ENCODE results near the gene SLC17A1. TPM values are rescaled to one million over a fixed set of nuclear protein-coding genes. Genes with fewer than 3 reads are reported as not detected.

The SLC17A1 gene
- total RNA-seq, 1 donor from 2014 or later: not detected

DNA sequence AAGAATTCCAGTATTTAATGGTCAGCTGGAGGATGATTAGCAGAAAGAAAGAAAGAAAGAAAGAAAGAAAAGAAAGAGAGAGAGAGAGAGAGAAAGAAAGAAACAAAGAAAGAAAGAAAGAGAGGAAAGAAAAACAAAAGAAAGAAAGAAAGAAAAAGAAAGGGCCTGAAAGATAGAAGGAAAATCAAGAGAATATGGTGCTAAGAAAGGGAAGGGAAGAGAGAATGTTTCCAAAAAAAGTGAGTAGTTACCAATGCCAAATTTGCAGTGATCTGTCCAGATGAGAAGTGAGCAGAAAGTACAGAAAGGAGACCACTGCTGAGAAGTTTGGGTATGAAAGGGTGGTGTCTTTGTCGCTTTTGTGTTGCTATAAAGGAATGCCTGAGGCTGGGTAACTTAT lies 50.7 kb downstream of the SLC17A1 start:
- no peak overlapping the region for H3K4me3 Mint-ChIP-seq (ENCODE audit: low read depth)
- H3K36me3 Mint-ChIP-seq (ENCODE audit: insufficient read depth): no peaks in the 10 kb centered on the region
- H3K27me3 Mint-ChIP-seq: peaks cover 4% of the 10 kb centered on the region
- no peak for DNase-seq (ENCODE audit: low spot score, unreplicated experiment)
- no peak overlapping the region for H3K27ac Mint-ChIP-seq
- peaks cover 3% of the 10 kb centered on the region for H3K9me3 Mint-ChIP-seq (ENCODE audit: low read depth)
- TF ChIP-seq, protein P1, sequence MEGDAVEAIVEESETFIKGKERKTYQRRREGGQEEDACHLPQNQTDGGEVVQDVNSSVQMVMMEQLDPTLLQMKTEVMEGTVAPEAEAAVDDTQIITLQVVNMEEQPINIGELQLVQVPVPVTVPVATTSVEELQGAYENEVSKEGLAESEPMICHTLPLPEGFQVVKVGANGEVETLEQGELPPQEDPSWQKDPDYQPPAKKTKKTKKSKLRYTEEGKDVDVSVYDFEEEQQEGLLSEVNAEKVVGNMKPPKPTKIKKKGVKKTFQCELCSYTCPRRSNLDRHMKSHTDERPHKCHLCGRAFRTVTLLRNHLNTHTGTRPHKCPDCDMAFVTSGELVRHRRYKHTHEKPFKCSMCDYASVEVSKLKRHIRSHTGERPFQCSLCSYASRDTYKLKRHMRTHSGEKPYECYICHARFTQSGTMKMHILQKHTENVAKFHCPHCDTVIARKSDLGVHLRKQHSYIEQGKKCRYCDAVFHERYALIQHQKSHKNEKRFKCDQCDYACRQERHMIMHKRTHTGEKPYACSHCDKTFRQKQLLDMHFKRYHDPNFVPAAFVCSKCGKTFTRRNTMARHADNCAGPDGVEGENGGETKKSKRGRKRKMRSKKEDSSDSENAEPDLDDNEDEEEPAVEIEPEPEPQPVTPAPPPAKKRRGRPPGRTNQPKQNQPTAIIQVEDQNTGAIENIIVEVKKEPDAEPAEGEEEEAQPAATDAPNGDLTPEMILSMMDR (IDR thresholded peaks at IDR 0.05; ENCODE audit: unreplicated experiment): no peak
- H3K4me1 Mint-ChIP-seq (ENCODE audit: low read depth): no peaks in the 10 kb centered on the region

DNA sequence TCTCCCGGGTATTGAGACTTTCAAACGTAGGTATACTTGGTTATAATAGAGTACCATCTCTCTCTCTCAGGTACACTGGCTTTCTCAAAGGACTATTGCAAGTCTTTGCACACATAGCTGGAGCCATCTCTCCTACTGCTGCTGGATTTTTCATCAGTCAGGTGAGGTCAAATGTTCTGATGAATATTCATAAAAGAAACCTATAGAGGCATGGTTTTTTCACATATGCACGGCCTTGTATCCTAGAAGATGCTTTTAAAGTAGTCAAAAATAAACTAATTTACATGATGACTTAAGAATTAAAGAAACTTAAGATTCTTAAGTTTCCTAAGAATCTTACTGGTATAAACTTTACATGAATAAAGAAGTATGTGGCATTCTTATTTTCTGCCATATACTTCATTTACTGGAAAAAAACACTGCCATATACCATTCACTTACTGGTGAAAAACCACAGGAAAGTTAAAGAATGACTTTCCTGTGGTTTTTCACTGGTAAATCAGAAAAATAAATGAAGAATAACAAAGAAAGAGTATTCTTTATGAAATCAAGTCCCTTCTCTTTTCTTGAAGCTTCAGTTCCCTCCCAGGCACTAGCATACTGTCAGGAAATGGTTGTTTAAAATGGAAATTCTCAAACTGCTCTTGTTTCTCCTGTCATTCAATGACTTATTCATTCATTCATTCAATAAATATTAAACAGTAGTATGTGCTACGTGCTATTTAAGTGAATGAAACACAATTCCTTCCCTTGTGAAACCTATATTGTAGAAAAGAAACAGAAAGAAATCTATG lies 53.8 kb downstream of the SLC17A1 start:
- Mint-ChIP-seq H3K27ac (no peak overlapping the region), H3K4me1 (ENCODE audit: low read depth) (peaks cover 2% of the 10 kb centered on the region), H3K36me3 (ENCODE audit: insufficient read depth) (no peaks in the 10 kb centered on the region), H3K27me3 (peaks cover 4% of the 10 kb centered on the region), H3K9me3 (ENCODE audit: low read depth) (no peaks in the 10 kb centered on the region), H3K4me3 (ENCODE audit: low read depth) (no peak overlapping the region)
- DNase-seq (ENCODE audit: low spot score, unreplicated experiment): no peak
- TF ChIP-seq, protein P1 (IDR thresholded peaks at IDR 0.05; ENCODE audit: unreplicated experiment): no peak

DNA sequence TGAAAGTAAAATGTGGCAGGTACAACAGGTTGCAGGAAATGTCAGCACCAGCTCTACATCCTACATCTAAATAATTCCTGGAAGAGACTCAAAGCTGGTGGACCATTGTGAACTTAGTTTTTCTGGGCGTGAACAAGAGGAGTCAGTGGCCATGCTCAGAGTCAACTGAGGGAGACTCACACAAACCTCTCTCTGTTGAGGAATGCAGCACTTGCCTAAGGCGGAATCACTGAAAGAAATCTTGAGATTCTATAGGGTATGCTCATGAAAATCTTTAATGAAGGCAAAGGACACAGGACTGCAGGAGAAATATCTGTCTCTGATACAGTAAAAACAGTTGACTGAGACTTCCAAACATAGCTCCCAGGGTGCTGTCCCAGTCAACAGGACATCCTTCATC lies 54.8 kb downstream of the SLC17A1 start:
- Mint-ChIP-seq H3K36me3 (ENCODE audit: insufficient read depth) (no peaks in the 10 kb centered on the region), H3K9me3 (ENCODE audit: low read depth) (no peaks in the 10 kb centered on the region), H3K27ac (no peak overlapping the region), H3K4me3 (ENCODE audit: low read depth) (no peak overlapping the region), H3K4me1 (ENCODE audit: low read depth) (peaks cover 2% of the 10 kb centered on the region), H3K27me3 (peaks cover 4% of the 10 kb centered on the region)
- TF ChIP-seq, protein P1 (IDR thresholded peaks at IDR 0.05; ENCODE audit: unreplicated experiment): no peak
- DNase-seq (ENCODE audit: low spot score, unreplicated experiment): no peak

DNA sequence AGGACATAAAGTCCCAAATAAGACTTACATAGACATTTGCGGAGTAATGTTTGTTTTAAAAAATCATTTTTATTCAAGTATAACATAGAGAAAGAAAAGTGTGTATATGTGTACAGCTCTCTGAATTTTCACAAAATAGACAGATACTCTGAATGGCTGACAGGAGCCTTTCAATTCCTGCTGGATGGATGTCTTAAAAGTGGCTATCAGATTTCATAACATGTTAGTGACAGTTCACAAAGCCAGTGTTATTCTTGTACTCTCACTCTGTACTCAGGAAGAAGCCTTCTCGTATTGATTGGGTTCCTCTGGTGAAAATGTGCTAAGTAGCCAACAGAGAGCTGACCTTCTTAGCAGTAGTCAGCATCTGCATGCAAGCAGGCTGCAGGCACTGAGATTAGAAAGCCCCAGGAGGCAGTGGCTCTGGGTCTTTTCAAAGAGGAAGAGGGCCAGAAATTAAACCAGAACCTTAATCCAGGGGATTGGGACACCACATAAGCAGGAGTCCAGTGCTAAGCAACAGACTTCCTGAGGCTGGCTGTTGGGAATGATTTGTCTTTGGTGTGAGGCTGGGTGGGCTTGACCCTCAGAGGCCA lies 57.6 kb downstream of the SLC17A1 start:
- DNase-seq (ENCODE audit: low spot score, unreplicated experiment): no peak
- Mint-ChIP-seq H3K27me3 (peaks cover 4% of the 10 kb centered on the region), H3K9me3 (ENCODE audit: low read depth) (no peaks in the 10 kb centered on the region), H3K4me1 (ENCODE audit: low read depth) (peaks cover 2% of the 10 kb centered on the region), H3K36me3 (ENCODE audit: insufficient read depth) (no peaks in the 10 kb centered on the region), H3K27ac (no peak overlapping the region), H3K4me3 (ENCODE audit: low read depth) (no peak overlapping the region)
- TF ChIP-seq, protein P1 (IDR thresholded peaks at IDR 0.05; ENCODE audit: unreplicated experiment): no peak

DNA sequence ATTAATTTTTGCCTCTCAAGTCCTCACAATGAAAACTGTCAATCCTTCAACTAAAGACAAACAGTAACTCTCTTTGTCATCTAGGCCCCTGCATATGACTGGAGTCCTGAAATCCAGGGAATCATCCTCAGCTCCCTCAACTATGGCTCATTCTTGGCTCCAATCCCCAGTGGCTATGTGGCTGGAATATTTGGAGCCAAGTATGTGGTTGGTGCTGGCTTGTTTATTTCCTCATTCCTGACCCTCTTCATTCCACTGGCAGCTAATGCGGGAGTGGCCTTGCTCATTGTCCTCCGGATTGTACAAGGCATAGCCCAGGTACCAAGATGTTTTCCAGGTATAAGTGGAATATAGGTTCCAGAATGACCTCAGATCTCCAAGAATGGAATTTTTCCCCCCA lies 61.9 kb downstream of the SLC17A1 start:
- Mint-ChIP-seq H3K27me3 (no peaks in the 10 kb centered on the region), H3K36me3 (ENCODE audit: insufficient read depth) (no peaks in the 10 kb centered on the region), H3K4me3 (ENCODE audit: low read depth) (no peak overlapping the region), H3K27ac (no peak overlapping the region), H3K4me1 (ENCODE audit: low read depth) (peaks cover 4% of the 10 kb centered on the region), H3K9me3 (ENCODE audit: low read depth) (no peaks in the 10 kb centered on the region)
- TF ChIP-seq, protein P1 (IDR thresholded peaks at IDR 0.05; ENCODE audit: unreplicated experiment): no peak
- DNase-seq (ENCODE audit: low spot score, unreplicated experiment): no peak

Data from progenitor cell of endocrine pancreas (in vitro differentiated cells).